GM19463 (cell line): ENCODE data around the gene CAPZB.

Experiments used
- ATAC-seq: cut with Tn5 transposase; IDR thresholded peaks from one replicate; pipeline ENCODE4 v1.9.1; 2021; ENCODE audit warnings: mild to moderate bottlenecking, moderate library complexity; ENCODE audit not compliant: unreplicated experiment

The CAPZB gene

GRCh38 chr1:19472174-19472573 lies 13.2 kb downstream of the CAPZB start:
- ATAC-seq: no peak

- ATAC-seq: no peak
Observed at GRCh38 chr1:19469004-19469403, 16.3 kb downstream of the CAPZB start.

- peak; percentile 94 for ATAC-seq
Observed at GRCh38 chr1:19468397-19468956, 16.9 kb downstream of the CAPZB start.

- no peak for ATAC-seq
Observed at GRCh38 chr1:19467199-19468187, 17.8 kb downstream of the CAPZB start.

GRCh38 chr1:19466112-19466561 lies 19.2 kb downstream of the CAPZB start:
- ATAC-seq: no peak

- no peak for ATAC-seq
Observed at GRCh38 chr1:19465650-19466049, 19.7 kb downstream of the CAPZB start.

GRCh38 chr1:19465123-19465522 lies 20.2 kb downstream of the CAPZB start:
- no peak for ATAC-seq

- ATAC-seq: no peak
Observed at GRCh38 chr1:19464696-19465095, 20.6 kb downstream of the CAPZB start.

GRCh38 chr1:19463504-19463803 lies 21.9 kb downstream of the CAPZB start:
- no peak for ATAC-seq

GRCh38 chr1:19462781-19463503 lies 22.4 kb downstream of the CAPZB start:
- ATAC-seq: peak; percentile 49

GRCh38 chr1:19461220-19461554 lies 24.2 kb downstream of the CAPZB start:
- no peak for ATAC-seq

- ATAC-seq: no peak
Observed at GRCh38 chr1:19460535-19461219, 24.7 kb downstream of the CAPZB start.

- no peak for ATAC-seq
Observed at GRCh38 chr1:19458815-19459417, 26.4 kb downstream of the CAPZB start.

- no peak for ATAC-seq
Observed at GRCh38 chr1:19457607-19458006, 27.7 kb downstream of the CAPZB start.

GRCh38 chr1:19456968-19457441 lies 28.3 kb downstream of the CAPZB start:
- no peak for ATAC-seq

GRCh38 chr1:19455353-19455752 lies 30.0 kb downstream of the CAPZB start:
- ATAC-seq: no peak

GRCh38 chr1:19454265-19455146 lies 30.8 kb downstream of the CAPZB start:
- no peak for ATAC-seq

- ATAC-seq: no peak
Observed at GRCh38 chr1:19453741-19454201, 31.6 kb downstream of the CAPZB start.

- ATAC-seq: no peak
Observed at GRCh38 chr1:19452221-19452663, 33.1 kb downstream of the CAPZB start.
